NCI-H146 treated with DMSO at 0.1 percent for 48 hours (cell line): Measurements from ENCODE around the gene FAM50A.

Source experiments
- DNase-seq: peaks from one replicate; lab custom pipeline; 2025; ENCODE audit not compliant: unreplicated experiment; lab: John Stamatoyannopoulos, UW

Gene FAM50A

DNA sequence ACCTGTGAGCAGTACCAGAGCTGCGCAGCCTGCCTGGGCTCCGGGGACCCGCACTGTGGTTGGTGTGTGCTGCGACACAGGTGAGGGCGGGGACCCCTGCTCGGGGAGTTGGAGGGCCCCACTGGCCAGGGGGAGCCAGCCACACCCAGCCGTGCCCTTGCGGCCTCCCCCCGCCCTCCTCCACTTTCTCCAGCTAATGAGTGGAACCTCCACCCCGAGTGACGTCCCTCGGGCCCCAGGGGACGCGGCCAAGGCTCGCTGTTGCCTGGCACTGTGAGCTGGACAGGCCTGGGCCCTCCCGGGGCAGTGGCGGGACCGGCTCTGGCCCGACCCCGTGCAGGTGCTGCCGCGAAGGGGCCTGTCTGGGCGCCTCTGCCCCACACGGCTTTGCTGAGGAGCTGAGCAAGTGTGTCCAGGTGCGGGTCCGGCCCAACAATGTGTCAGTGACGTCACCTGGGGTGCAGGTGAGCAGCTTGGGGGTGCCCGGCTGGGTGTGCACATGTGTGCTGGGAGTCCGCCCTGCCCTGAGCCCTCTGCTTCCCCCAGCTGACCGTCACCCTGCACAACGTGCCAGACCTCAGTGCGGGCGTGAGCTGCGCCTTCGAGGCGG, 19.8 kb downstream of the FAM50A start:
- no peak for DNase-seq

DNA sequence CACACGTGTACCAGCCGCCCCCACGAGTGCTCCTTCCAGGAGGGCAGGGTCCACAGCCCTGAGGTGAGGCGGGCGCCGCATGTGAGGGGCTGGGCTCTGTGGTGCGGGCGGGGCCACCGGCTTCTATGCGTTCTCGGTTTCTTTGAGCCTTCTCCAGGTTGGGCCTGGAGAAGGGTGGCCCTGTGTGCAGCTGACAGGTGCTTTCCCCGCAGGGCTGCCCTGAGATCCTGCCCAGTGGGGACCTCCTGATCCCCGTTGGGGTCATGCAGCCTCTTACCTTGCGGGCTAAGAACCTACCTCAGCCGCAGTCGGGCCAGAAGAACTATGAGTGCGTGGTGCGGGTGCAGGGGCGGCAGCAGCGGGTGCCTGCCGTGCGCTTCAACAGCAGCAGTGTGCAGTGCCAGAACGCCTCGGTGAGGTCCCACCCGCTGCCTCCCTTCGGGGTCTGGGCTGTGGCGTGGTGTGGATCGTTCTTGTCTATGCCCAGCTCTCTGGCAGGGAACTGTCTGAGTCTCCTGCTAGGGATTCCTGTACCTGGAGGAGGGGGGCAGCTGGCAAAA, 20.9 kb downstream of the FAM50A start:
- no peak for DNase-seq

DNA sequence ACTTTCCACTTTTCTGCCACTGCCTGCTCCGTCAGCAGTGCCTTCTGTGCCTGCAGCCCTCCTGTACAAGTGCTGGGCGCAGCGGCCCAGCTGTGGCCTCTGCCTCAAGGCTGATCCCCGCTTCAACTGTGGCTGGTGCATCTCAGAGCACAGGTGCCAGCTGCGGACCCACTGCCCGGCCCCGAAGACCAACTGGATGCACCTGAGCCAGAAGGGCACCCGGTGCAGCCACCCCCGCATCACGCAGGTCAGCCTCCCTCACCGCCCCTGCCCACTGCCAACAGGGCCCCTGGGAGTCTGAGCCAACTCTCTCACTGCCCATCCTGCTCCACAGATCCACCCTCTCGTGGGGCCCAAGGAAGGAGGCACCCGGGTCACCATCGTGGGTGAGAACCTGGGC, 21.7 kb downstream of the FAM50A start:
- no peak for DNase-seq

DNA sequence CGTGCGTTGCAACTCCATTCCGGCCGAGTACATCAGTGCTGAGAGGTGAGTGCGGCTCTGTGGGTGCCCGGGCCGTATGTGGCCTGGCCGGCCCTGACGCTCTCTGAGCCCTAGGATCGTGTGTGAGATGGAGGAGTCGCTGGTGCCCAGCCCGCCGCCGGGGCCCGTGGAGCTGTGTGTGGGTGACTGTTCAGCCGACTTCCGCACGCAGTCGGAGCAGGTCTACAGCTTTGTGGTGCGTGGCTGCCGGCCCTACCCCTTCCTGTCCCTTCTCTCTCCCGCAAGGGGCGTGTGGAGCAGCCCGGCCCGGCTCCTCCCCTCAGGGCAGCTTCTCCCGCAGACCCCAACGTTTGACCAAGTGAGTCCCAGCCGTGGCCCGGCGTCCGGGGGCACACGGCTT, 22.1 kb downstream of the FAM50A start:
- DNase-seq, result no peak

DNA sequence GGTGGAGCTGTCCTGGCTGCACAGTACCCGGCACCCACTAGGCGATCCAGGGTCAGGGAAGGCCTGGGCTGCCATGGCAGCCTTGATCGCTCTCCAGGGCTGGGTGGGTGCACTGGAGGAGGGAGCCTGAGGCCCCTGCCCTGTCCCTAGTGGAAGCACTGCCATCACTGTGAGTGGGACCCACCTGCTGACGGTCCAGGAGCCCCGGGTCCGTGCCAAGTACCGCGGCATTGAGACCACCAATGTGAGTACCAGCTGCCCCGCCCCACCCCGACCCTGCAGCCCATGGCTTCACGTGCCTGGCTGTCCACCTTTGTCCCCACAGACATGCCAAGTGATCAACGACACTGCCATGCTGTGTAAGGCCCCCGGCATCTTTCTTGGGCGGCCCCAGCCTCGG, 23.0 kb downstream of the FAM50A start:
- DNase-seq, result no peak

DNA sequence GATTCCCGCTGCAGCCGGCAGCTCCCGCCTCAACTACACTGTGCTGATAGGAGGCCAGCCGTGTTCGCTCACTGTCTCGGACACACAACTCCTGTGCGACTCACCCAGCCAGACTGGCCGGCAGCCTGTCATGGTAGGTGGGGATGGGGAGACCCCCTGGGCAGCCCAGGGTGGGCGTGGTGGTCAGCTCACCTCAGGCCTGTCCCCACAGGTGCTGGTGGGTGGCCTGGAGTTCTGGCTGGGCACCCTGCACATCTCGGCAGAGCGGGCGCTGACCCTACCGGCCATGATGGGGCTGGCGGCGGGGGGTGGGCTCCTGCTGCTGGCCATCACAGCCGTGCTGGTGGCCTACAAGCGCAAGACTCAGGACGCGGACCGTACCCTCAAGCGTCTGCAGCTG, 23.6 kb downstream of the FAM50A start:
- DNase-seq, result no peak

DNA sequence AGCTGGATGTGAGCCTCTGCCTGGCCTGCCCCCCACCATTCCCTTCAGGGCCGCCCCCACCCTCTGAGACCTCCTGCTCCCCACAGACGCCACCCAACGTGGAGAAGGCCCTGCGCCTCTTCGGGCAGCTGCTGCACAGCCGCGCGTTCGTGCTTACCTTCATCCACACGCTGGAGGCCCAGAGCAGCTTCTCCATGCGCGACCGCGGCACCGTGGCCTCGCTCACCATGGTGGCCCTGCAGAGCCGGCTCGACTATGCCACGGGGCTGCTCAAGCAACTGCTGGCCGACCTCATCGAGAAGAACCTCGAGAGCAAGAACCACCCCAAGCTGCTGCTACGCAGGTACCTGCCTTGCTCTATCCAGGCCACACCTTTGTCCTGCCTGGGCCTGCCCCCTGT, 24.3 kb downstream of the FAM50A start:
- no peak for DNase-seq

DNA sequence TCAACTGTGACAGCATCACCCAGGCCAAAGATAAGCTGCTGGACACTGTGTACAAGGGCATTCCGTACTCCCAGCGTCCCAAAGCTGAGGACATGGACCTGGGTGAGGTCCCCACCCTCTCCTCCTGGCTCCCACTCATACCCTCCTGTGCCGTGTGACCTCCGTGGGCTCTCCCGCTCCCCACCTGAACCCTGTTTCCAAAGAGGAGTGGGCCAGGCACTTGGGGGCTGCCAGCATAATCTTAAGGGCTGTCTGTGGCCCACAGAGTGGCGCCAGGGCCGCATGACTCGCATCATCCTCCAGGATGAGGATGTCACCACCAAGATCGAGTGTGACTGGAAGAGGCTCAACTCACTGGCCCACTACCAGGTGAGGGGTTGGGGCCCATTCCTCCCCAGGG, 25.2 kb downstream of the FAM50A start:
- no peak for DNase-seq

DNA sequence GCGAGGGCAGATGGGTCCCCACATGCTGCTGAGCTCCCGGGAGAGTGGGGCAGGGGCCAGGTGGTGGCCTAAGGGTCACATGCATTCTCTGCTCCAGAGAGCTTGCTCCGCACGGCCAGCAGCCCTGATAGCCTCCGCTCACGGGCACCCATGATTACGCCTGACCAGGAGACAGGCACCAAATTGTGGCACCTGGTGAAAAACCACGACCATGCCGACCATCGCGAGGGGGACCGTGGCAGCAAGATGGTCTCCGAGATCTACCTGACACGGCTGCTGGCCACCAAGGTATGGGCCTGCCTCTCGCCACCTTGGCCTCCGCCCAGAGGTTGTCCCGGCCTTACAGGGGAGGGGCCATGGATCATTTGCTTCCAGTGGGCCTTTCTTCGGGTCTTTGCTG, 25.9 kb downstream of the FAM50A start:
- DNase-seq, result no peak

DNA sequence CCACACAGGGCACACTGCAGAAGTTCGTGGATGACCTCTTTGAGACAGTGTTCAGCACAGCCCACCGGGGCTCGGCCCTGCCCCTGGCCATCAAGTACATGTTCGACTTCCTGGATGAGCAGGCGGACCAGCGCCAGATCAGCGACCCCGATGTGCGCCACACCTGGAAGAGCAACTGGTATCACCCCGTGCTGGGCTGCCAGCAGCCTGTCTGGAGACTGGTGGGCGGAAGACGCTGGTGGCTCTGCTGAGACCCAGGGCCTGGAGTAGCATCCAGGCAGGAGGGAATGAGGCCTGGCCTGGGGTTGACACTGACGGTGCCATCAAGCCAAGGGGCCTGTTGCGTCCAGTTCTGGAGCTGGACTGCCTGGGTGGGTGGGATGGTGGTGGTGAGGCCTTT, 26.5 kb downstream of the FAM50A start:
- DNase-seq, result no peak

DNA sequence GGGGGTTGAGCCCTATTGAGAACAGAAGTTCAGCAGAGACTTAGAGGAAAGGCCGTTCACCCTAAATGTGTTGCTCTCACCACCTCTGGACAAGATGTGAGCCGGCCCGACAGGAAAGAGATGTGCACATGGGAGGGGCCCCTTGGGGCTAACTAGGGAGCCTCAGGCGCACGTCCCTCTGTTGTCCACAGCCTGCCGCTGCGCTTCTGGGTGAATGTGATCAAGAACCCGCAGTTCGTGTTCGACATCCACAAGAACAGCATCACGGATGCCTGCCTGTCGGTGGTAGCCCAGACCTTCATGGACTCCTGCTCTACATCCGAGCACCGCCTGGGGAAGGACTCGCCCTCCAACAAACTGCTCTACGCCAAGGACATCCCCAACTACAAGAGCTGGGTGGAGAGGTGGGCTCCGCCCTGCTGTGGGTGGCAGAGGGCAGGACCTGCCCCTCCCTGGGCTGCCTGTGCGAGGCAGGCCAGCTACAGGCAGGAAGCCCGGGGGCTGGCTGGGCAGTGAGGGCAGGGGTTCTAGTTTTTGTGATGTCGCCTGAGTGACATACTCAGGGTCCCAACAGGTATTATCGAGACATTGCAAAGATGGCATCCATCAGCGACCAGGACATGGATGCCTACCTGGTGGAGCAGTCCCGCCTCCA, 27.1 kb downstream of the FAM50A start:
- DNase-seq, result no peak

DNA sequence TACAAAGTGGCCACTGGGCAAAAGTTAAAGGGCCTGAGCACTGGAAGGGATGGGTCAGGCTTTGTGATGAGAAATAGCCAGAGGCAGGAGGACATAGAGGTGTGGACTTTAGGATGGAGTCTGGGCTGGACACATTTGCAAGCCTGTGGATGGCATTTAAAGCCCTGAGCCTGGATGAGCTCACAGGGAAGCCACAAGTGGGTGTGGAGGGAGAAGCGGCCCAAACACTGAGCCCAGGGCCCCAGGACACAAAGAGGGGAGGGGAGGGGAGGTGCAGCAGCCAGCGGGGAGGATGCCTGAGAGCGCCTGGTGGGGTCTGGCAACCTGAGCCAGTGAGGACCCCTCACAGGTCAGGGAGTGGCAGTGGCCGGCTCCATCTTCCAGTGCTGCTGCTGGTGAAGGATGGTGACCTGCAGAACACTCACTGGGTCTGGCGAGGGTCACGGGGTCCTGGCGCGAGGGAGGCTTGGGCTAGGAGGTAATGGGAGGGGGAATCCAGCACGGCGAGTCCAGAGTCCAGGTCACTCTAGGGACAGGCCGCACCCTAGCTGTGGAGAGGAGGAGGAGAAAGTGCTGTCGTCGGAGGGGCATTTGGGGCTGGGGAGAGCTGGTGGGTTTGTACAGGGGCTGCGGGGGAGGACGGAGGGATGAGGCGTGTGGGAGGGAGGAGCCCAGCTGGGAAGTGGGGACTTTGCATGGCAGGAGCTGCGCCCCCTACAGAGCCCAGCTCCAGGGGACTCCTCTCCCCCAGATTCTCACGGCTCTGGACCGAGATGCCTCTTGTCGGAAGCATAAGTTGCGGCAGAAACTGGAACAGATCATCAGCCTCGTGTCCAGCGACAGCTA, 28.1 kb downstream of the FAM50A start:
- DNase-seq, result no peak

DNA sequence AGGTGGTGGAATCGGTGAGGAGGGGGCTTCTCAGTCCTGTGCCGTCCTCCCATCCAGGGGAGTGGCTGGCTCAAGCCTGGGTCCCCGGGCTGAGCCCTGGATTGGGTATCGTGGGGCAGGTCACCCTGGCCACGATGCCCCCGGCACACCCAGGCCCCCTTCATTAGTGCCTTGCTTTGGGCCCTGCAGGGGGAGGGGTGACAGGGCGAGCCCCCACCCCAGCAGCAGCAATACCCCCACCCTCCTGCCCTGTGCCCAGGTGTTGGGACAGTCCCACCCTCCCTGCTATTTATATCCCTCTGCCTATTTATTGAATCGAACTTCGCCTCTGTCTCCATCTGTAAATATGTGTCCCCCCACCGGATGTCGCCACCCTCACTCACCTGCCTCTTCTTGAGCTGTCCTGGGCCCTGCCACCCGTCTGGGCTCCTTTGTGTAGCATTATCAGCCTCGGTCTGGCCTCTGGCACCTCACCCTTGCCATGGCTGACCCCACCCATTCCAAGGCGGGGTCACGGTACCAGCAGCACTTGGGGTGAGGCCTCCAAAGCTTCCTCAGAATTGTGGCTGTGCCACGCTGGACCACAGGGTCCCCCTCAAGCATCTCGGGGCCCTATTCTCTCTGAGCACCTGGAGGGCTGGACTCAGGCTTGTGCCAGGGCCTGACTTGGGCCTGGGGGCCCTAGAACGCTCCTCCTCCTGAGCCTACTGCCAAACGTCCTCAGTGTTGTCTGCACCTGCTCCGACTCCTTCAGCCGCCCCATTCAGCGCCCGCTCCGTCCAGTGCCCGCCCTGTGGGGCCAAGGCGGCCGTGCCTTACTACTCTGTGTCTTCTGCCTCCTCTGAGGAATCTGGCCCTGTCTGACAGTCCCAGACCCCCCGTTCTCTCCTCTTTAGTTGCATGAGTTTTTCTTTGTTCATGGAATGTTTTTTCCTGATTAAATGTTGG, 29.0 kb downstream of the FAM50A start:
- no peak for DNase-seq

DNA sequence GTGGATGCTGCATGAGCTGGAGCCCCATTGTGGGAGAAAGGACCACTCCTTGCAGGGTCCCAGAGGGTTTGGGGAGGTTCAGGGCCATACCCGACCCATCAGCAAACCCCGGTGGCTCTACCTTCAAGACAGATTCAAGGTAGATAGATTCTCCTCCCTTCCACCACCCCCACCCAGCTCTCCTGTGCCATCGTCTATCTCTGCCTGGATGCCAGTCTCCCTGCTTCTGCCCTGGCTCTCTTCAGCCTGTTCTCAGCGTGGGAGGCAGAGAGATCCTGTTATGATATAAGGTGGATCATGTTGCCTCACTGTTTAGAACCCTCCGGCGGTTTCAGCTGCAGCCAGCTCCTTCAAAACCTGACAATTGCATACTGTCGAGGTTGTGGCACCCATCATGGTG, 29.7 kb downstream of the FAM50A start:
- no peak for DNase-seq

DNA sequence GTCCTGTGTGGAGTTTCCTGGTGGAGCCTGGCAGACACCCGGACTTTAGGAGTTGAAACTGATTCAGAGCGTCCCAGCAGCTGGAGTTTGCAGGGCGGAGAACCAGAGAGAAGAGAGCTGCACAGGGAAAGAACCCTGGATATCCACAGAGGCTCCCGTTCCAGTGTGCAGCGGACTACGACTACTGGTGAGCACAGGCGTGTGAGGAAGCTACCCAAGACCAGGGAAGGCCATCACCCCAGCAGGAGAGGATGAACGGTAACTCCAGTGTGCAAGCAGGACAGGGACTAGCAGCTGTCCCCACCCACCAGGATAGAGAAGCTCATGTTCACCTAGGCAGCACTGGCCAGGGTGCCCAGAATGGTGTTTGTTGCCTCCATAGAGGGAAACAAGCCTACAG, 32.9 kb downstream of the FAM50A start:
- no peak for DNase-seq

DNA sequence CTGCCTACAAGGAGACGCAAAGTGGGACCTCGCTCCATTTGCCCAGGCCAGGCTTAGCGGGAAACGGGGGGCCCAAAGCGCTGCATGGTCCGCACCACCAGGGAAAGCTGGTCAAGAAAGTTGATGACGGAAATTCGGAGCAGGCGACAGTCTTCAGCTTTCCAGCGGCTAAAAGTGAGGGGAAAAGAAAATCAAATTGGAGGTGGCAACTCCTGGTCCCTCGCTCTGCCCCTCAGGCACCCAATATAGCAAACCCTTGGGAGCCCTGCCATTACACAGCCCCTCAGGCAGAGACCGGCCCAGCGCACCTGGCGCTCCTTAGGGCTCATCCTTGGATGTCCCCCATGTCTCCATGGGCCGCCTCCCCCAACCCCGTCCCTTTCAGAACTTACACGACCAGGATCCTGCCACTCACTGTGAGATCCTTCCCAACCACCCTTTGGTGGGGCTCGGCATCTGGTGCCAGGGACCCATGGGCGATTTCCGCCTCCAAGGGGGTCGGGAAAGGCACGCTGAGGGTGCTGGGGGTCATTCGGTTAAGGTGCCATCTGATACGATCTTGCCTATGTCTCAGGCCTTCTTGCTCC, 34.0 kb downstream of the FAM50A start:
- no peak for DNase-seq

DNA sequence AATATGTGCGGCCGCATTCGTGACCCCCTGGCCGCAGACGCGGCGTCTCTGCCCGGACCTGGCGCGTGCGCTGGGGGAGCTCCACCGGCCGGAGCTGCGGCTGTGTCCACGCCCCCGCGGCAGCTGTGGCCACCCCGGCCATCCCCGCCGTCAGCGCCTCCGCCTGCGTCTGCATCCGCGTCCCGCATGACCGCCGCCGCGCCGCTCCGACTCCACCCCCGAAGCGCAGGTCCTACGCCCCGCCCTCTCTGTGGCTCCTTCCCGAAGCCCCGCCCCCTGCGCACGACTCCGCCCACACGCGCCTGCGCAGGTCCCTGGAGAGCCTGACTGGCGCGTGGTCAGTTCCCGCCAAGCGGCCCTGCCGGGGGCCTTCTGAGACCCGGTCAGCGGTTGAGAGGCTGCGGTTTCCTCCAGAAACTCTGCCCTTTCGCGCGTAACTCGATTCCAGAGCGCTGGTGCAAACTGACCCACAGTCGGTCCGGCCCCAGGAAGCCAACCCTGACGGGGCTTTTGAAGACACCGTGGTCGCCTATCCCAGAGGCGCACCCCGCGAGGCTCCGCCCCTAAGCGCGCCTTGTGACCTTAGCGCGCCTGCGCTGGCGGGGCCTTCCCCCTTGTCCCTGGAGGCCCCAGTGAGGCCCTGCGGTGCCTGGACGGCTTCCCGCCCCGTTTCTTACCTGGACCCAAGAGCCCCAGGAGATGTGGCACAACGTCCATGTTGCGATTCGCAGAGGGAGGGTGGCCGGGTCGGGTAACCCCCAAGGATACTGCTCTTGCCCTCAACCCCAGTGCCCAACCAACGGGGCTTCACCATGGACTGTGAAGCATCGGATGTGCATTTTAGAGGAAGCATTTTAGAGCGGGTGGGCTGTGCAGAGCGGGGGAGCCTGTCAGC, 35.0 kb downstream of the FAM50A start, which contains the start of gene LAGE3:
Gene LAGE3 (minus strand): TSS at position 554 of the 895 bp plus-strand sequence. CDS start 366 bp downstream, at position 188.
- peak; percentile 72 for DNase-seq

DNA sequence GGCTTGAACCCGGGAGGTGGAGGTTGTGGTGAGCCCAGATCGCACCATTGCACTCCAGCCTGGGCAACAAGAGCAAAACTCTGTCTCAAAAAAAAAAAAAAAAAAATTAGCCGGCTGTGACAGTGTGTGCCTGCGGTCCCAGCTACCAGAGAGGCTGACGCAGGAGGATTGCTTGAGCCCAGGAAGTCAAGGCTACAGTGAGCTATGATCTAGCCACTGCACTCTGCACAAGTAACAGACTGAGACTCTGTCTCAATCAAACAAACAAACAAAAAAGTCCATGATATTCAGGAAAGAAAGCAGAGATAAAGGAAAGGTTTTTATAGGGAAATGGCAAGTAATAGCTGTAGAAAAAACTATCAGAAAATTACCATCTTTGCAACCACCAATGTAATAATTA, 37.3 kb downstream of the FAM50A start:
- no peak for DNase-seq

DNA sequence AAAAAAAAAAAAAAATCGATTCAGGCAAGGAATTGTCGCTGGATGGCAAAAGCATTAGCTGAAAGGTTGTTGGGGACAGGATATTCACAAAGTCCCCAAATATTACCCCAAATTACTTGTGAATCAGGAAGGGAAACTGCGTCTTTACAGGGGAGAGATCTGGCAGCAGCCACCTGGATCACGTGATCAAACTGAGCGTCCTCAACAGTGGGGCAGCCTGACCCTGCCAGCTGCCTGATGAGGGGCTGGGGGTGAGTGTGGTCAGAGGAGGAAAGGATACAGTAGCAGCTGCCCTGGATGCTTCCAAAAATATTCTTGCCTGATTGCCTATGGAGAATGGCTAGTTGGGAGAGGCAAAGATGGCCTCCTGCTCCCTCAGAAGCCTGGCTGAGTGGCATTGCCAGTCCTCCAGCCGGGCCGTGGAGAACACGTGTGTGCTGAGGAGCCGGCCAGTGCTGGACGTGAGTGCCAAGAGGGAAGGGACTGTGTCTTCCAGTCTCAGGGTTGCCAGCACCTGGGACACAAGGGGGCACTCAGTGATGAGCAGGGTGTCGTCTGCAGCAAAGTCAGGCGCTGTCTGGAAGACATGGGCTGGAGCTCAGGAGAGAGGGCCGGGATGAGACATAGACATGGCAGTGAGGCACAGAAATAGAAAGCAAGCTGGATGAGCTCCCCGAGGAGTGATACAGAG, 38.1 kb downstream of the FAM50A start:
- no peak for DNase-seq
